Breast epithelium (tissue), 3 donors: ENCODE results near the gene BTN3A1.

Source experiments
- CTCF ChIP-seq, 3 donors: fragments of 450-650 bp; IDR thresholded peaks; one replicate each; pipeline ENCODE4 v1.5.1; 2016 to 2017; ENCODE audit warnings: antibody characterized with exemption in 3 of 3, mild to moderate bottlenecking in 3 of 3, moderate library complexity in 3 of 3
- POLR2A ChIP-seq: fragments of 450-650 bp; IDR thresholded peaks from one replicate; pipeline ENCODE4 v1.6.1; 2016; ENCODE audit warnings: antibody characterized with exemption, mild to moderate bottlenecking, moderate library complexity

DNA sequence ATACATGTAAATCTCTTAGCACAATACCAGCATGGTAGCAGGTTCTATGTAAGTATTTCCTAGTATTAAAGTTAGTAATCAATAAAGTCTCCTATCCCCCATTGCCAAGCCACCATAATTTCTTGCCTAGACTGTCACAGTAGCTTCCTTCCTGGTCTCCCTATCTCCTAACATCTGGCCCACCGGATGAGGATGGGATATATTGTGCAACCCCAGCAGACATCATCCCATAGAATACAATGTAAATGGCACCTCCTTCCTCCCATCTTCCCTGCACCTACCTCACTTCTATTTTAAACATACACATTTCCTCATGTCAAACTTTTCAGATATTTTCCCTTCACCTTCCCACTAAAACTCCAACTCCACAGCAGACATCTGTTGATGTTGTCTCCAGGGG lies 3.5 kb upstream of the BTN3A1 start:
- TF ChIP-seq CTCF (IDR thresholded peaks at IDR 0.05) (no peak), POLR2A (no peak)
